HepG2 (cell line): ENCODE measurements around the gene RAB22A. TPM values are rescaled to one million over a fixed set of nuclear protein-coding genes. Genes with fewer than 3 reads are reported as not detected.
A peak's percentile ranks its signal among the peaks of the same experiment; 100 is the strongest.

ENCODE experiments used
- ASH2L ChIP-seq: fragments of 300-600, 200-600 bp; sonication (generic); IDR thresholded peaks from 2 replicates; pipeline ENCODE4 v1.7.0; 2017; ENCODE audit warnings: low read depth, mild to moderate bottlenecking, moderate library complexity, mixed read lengths, low read length; ENCODE audit not compliant: insufficient read length
- FOXA1 ChIP-seq, 2 experiments: fragments of 450-650 bp in 1 of 2; sonication (generic) in 1 of 2; formaldehyde crosslinking in 1 of 2; IDR thresholded peaks; 2 replicates each; pipeline versions ENCODE4 v1.4.0 to v1.6.1; 2016 to 2020; ENCODE audit warnings: missing genetic modification reagents in 1 of 2
- HDAC1 ChIP-seq: sonication (generic); formaldehyde crosslinking; IDR thresholded peaks from 2 replicates; pipeline ENCODE4 v1.5.1; 2020; ENCODE audit warnings: mild to moderate bottlenecking, missing genetic modification reagents
- MTF2 ChIP-seq: sonication (generic); formaldehyde crosslinking; IDR thresholded peaks from 2 replicates; pipeline ENCODE4 v1.5.0; 2020; ENCODE audit warnings: missing genetic modification reagents, borderline replicate concordance
- POLR2AphosphoS5 ChIP-seq: IDR thresholded peaks from 2 replicates; pipeline ENCODE4 v1.6.1; 2012; ENCODE audit warnings: low read depth, low read length
- RNF2 ChIP-seq: fragments of 450-650 bp; conservative IDR thresholded peaks from 2 replicates; pipeline ENCODE4 v1.6.1; 2016; ENCODE audit warnings: low read depth
- ZFP41 ChIP-seq: sonication (generic); formaldehyde crosslinking; IDR thresholded peaks from 2 replicates; pipeline ENCODE4 v1.4.0; 2020; ENCODE audit warnings: mild to moderate bottlenecking, missing genetic modification reagents, borderline replicate concordance
- ZNF124 ChIP-seq: sonication (generic); formaldehyde crosslinking; IDR thresholded peaks from 2 replicates; pipeline ENCODE4 v1.4.0; 2020; ENCODE audit warnings: missing genetic modification reagents
- ZNF331 ChIP-seq: sonication (generic); formaldehyde crosslinking; IDR thresholded peaks from 2 replicates; pipeline ENCODE4 v1.4.0; 2020; ENCODE audit warnings: missing genetic modification reagents
- polyA plus RNA-seq, 8 experiments: library from polyadenylated mRNA; depleted of rRNA in 3 of 8; stranded (reverse) in 7 of 8; unstranded in 1 of 8; fragments of >200 nt; fragmentation: Illumina TruSeq in 4 of 8; extraction: Trizol in 4 of 8; gene quantifications; 2 replicates each; pipeline versions ENCODE4 v1.2.1 to v1.2.3, GENCODE V29; 2011 to 2016; ENCODE audit warnings: low read depth in 4 of 8, missing spikeins in 1 of 8, mixed read lengths in 1 of 8; ENCODE audit not compliant: insufficient read depth in 1 of 8
- total RNA-seq, 5 experiments: library from RNA; depleted of rRNA; stranded (reverse); fragments of >200 nt; fragmentation: Illumina TruSeq; extraction: Trizol; gene quantifications; 2 replicates each; pipeline ENCODE4 v1.2.3, GENCODE V29; 2016; ENCODE audit warnings: low read depth in 1 of 5
- TF ChIP-seq, protein P1 (sequence below): sonication (generic); formaldehyde crosslinking; IDR thresholded peaks from 2 replicates; pipeline ENCODE4 v1.4.0; 2020; ENCODE audit warnings: mild to moderate bottlenecking, missing genetic modification reagents
- TF ChIP-seq, protein P2 (sequence below): sonication (generic); formaldehyde crosslinking; IDR thresholded peaks from 2 replicates; pipeline ENCODE4 v1.5.0; 2020; ENCODE audit warnings: mild to moderate bottlenecking, missing genetic modification reagents, borderline replicate concordance
- TF ChIP-seq, protein P3 (sequence below): sonication (generic); formaldehyde crosslinking; conservative IDR thresholded peaks from 2 replicates; pipeline ENCODE4 v1.8.0; 2022; ENCODE audit warnings: mild to moderate bottlenecking, moderate library complexity, missing genetic modification reagents
- TF ChIP-seq, protein P4 (sequence below): sonication (generic); formaldehyde crosslinking; IDR thresholded peaks from 2 replicates; pipeline ENCODE4 v1.9.0; 2021; ENCODE audit warnings: missing genetic modification reagents, borderline replicate concordance
- TF ChIP-seq, protein P5 (sequence below), 2 experiments: fragments of 450-650 bp in 1 of 2; sonication (generic) in 1 of 2; formaldehyde crosslinking; IDR thresholded peaks; 2 replicates each; pipeline versions ENCODE4 v1.5.0 to v1.8.0; 2020 to 2022; ENCODE audit warnings: mild to moderate bottlenecking in 1 of 2, missing genetic modification reagents in 1 of 2

Gene RAB22A
- total and polyA plus RNA-seq, 2 of the 13 experiments (the other 11 are each of a cell fraction or from before 2014, with no cell fraction given): 10.7 to 11.2 TPM

DNA sequence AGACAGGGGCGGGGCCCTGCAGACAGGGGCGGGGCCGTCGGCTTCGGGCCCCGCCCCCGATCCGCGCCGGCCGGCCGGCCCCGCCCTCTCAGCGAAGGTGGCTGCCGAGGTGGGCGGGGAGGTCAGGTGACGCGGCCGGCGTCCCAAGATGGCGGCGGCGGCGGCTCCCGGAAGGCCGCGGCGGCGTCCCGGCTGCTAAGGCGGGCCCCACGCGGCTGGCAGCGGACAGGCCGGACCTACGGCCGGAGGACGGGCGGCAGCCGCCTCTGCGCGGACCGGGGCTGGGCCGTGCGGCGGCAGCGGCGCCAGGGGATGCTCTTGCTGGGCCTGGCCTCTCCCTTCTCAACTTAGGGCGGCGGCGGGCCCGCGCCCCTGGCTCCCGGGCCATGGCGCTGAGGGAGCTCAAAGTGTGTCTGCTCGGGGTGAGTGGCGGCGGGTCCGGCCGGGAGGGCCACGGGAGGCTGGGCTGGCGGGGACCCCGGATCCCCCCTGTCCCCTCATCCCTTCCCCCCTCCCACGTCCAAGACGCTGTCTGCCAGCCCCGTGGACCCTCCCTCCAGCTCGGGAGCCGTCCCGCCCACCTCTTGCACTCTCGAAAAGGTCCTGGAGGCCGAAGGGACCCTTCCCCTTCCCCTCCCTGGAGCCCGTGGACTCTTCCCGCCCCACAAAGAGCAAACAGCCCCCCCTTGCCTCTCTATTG, at the start of gene RAB22A (continued):
- TF ChIP-seq, protein P1, sequence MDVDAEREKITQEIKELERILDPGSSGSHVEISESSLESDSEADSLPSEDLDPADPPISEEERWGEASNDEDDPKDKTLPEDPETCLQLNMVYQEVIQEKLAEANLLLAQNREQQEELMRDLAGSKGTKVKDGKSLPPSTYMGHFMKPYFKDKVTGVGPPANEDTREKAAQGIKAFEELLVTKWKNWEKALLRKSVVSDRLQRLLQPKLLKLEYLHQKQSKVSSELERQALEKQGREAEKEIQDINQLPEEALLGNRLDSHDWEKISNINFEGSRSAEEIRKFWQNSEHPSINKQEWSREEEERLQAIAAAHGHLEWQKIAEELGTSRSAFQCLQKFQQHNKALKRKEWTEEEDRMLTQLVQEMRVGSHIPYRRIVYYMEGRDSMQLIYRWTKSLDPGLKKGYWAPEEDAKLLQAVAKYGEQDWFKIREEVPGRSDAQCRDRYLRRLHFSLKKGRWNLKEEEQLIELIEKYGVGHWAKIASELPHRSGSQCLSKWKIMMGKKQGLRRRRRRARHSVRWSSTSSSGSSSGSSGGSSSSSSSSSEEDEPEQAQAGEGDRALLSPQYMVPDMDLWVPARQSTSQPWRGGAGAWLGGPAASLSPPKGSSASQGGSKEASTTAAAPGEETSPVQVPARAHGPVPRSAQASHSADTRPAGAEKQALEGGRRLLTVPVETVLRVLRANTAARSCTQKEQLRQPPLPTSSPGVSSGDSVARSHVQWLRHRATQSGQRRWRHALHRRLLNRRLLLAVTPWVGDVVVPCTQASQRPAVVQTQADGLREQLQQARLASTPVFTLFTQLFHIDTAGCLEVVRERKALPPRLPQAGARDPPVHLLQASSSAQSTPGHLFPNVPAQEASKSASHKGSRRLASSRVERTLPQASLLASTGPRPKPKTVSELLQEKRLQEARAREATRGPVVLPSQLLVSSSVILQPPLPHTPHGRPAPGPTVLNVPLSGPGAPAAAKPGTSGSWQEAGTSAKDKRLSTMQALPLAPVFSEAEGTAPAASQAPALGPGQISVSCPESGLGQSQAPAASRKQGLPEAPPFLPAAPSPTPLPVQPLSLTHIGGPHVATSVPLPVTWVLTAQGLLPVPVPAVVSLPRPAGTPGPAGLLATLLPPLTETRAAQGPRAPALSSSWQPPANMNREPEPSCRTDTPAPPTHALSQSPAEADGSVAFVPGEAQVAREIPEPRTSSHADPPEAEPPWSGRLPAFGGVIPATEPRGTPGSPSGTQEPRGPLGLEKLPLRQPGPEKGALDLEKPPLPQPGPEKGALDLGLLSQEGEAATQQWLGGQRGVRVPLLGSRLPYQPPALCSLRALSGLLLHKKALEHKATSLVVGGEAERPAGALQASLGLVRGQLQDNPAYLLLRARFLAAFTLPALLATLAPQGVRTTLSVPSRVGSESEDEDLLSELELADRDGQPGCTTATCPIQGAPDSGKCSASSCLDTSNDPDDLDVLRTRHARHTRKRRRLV (CRISPR knock-in tag): no peak
- TF ChIP-seq, protein P2, sequence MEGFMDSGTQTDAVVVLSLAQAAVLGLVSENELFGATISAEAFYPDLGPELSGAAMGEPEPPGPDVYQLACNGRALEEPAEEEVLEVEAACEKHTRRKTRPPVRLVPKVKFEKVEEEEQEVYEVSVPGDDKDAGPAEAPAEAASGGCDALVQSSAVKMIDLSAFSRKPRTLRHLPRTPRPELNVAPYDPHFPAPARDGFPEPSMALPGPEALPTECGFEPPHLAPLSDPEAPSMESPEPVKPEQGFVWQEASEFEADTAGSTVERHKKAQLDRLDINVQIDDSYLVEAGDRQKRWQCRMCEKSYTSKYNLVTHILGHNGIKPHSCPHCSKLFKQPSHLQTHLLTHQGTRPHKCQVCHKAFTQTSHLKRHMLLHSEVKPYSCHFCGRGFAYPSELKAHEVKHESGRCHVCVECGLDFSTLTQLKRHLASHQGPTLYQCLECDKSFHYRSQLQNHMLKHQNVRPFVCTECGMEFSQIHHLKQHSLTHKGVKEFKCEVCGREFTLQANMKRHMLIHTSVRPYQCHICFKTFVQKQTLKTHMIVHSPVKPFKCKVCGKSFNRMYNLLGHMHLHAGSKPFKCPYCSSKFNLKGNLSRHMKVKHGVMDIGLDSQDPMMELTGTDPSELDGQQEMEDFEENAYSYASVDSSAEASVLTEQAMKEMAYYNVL: peak; percentile 32; the same call in 1 of the 2 replicates
- TF ChIP-seq HDAC1 (CRISPR knock-in tag): no peak; the same call in 1 of the 2 replicates
- TF ChIP-seq FOXA1 (IDR thresholded peaks at IDR 0.05): no peak
- TF ChIP-seq FOXA1 (CRISPR knock-in tag; IDR thresholded peaks at IDR 0.05): 0 out of 2 replicates have a peak, but pooled peaks have one; percentile 8
- peak; percentile 52; the same call in 1 of the 2 replicates for TF ChIP-seq POLR2AphosphoS5
- peak; percentile 38; the same call in 1 of the 2 replicates for TF ChIP-seq ZNF124 (CRISPR knock-in tag)
- TF ChIP-seq, protein P3, sequence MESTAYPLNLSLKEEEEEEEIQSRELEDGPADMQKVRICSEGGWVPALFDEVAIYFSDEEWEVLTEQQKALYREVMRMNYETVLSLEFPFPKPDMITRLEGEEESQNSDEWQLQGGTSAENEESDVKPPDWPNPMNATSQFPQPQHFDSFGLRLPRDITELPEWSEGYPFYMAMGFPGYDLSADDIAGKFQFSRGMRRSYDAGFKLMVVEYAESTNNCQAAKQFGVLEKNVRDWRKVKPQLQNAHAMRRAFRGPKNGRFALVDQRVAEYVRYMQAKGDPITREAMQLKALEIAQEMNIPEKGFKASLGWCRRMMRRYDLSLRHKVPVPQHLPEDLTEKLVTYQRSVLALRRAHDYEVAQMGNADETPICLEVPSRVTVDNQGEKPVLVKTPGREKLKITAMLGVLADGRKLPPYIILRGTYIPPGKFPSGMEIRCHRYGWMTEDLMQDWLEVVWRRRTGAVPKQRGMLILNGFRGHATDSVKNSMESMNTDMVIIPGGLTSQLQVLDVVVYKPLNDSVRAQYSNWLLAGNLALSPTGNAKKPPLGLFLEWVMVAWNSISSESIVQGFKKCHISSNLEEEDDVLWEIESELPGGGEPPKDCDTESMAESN (CRISPR knock-in tag): peak; percentile 62; the same call in 1 of the 2 replicates
- TF ChIP-seq ZFP41 (CRISPR knock-in tag): no peak
- TF ChIP-seq ZNF331 (CRISPR knock-in tag): peak; percentile 23; the same call in 1 of the 2 replicates
- TF ChIP-seq, protein P4, sequence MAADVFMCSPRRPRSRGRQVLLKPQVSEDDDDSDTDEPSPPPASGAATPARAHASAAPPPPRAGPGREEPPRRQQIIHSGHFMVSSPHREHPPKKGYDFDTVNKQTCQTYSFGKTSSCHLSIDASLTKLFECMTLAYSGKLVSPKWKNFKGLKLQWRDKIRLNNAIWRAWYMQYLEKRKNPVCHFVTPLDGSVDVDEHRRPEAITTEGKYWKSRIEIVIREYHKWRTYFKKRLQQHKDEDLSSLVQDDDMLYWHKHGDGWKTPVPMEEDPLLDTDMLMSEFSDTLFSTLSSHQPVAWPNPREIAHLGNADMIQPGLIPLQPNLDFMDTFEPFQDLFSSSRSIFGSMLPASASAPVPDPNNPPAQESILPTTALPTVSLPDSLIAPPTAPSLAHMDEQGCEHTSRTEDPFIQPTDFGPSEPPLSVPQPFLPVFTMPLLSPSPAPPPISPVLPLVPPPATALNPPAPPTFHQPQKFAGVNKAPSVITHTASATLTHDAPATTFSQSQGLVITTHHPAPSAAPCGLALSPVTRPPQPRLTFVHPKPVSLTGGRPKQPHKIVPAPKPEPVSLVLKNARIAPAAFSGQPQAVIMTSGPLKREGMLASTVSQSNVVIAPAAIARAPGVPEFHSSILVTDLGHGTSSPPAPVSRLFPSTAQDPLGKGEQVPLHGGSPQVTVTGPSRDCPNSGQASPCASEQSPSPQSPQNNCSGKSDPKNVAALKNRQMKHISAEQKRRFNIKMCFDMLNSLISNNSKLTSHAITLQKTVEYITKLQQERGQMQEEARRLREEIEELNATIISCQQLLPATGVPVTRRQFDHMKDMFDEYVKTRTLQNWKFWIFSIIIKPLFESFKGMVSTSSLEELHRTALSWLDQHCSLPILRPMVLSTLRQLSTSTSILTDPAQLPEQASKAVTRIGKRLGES: no peak
- TF ChIP-seq MTF2 (CRISPR knock-in tag): no peak; the same call in 1 of the 2 replicates
- TF ChIP-seq, protein P5, sequence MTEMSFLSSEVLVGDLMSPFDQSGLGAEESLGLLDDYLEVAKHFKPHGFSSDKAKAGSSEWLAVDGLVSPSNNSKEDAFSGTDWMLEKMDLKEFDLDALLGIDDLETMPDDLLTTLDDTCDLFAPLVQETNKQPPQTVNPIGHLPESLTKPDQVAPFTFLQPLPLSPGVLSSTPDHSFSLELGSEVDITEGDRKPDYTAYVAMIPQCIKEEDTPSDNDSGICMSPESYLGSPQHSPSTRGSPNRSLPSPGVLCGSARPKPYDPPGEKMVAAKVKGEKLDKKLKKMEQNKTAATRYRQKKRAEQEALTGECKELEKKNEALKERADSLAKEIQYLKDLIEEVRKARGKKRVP (CRISPR knock-in tag; IDR thresholded peaks at IDR 0.05): no peak
- TF ChIP-seq ASH2L: peak; percentile 38
- peak; percentile 69; the same call in 1 of the 2 replicates for TF ChIP-seq RNF2
